HepG2 (cell line): ENCODE measurements around the gene PRKAR1B. TPM values are rescaled to one million over a fixed set of nuclear protein-coding genes. Genes with fewer than 3 reads are reported as not detected.
A peak's percentile ranks its signal among the peaks of the same experiment; 100 is the strongest.

Experiments used
- ATAC-seq: fragments of 200-7000 bp; cut with Tn5 transposase; 3 replicates; pipeline ENCODE4 v1.9.1; 2020; ENCODE audit warnings: mild to moderate bottlenecking, moderate library complexity
- BruUV-seq: library from RNA; stranded (reverse); fragments of 400-500 nt; replicated peaks from 2 replicates; lab custom pipeline; 2021; lab: Mats Ljungman, UMichigan
- CTCF ChIA-PET: fragments of 300-600 bp; formaldehyde crosslinking; extraction: SDS; loops from one replicate; lab custom pipeline; 2021; ENCODE audit warnings: low total read pairs, inconsistent platforms, low intra/inter-chr PET ratio; lab: Yijun Ruan, JAX
- POLR2A ChIA-PET: fragments of 350-600 bp; sonication (Branson Sonifier 250); formaldehyde crosslinking; loops from one replicate; lab custom pipeline; 2020; ENCODE audit warnings: antibody characterized with exemption, inconsistent platforms; lab: Yijun Ruan, JAX
- DNase-seq: peaks from one replicate; pipeline ENCODE4 v3.0.0-alpha.2; 2015; ENCODE audit warnings: low spot score
- FAIRE-seq: peaks from 3 replicates; lab custom pipeline; 2011; peaks lifted over from hg19 to GRCh38; lab: Jason Lieb, UNC
- H2AFZ ChIP-seq: one replicate; pipeline ENCODE4 v1.6.1; 2011; ENCODE audit warnings: low read length, inconsistent platforms
- H3K27ac ChIP-seq: fragments of 300-600 bp; 3 replicates; pipeline ENCODE4 v1.8.0; 2011; ENCODE audit warnings: mixed run types, mild to moderate bottlenecking, mixed read lengths, low read length, inconsistent platforms; ENCODE audit not compliant: insufficient read depth; ENCODE audit errors: extremely low read length
- H3K27me3 ChIP-seq, 2 experiments: fragments of 200-600 bp in 1 of 2; 2 replicates in 1 of 2; 3 replicates in 1 of 2; pipeline versions ENCODE4 v1.6.0 to v1.8.0; 2011; ENCODE audit warnings: low read length in 2 of 2, mild to moderate bottlenecking in 2 of 2, moderate library complexity in 2 of 2, inconsistent platforms in 1 of 2; ENCODE audit not compliant: insufficient read depth in 2 of 2, control insufficient read depth in 1 of 2
- H3K36me3 ChIP-seq, 2 experiments: fragments of 200-600 bp in 1 of 2; replicated peaks in 1 of 2; 2 replicates in 1 of 2; 3 replicates in 1 of 2; pipeline versions ENCODE4 v1.5.1 to v1.8.0; 2011; ENCODE audit warnings: low read length in 2 of 2, inconsistent platforms in 1 of 2; ENCODE audit not compliant: insufficient read depth in 2 of 2, control insufficient read depth in 1 of 2
- H3K4me1 ChIP-seq: 2 replicates; pipeline ENCODE4 v1.5.1; 2012; ENCODE audit warnings: low read length, inconsistent platforms; ENCODE audit not compliant: insufficient read depth
- H3K4me2 ChIP-seq: 2 replicates; pipeline ENCODE4 v1.6.0; 2011; ENCODE audit warnings: low read depth, low read length, inconsistent platforms
- H3K4me3 ChIP-seq, 3 experiments: fragments of 200-600 bp in 1 of 3; sonication (generic), shearing (Covaris generic) in 1 of 3; replicated peaks in 1 of 3; 2 replicates each; pipeline ENCODE4 v1.5.1; 2011 to 2016; ENCODE audit warnings: low read length in 3 of 3, inconsistent platforms in 2 of 3, low read depth in 2 of 3, mild to moderate bottlenecking in 2 of 3, control low read depth in 1 of 3, mixed read lengths in 1 of 3; ENCODE audit not compliant: insufficient read depth in 1 of 3
- H3K79me2 ChIP-seq: one replicate; pipeline ENCODE4 v1.6.1; 2011; ENCODE audit warnings: low read length, inconsistent platforms; ENCODE audit not compliant: insufficient read depth
- H3K9ac ChIP-seq: 2 replicates; pipeline ENCODE4 v1.6.0; 2011; ENCODE audit warnings: mild to moderate bottlenecking, low read depth, low read length, inconsistent platforms; ENCODE audit not compliant: insufficient read depth
- H3K9me3 ChIP-seq: 2 replicates; pipeline ENCODE4 v1.5.1; 2012; ENCODE audit warnings: mild to moderate bottlenecking, low read length
- H4K20me1 ChIP-seq: 2 replicates; pipeline ENCODE4 v1.6.0; 2011; ENCODE audit warnings: inconsistent platforms, mild to moderate bottlenecking, low read length, moderate library complexity; ENCODE audit not compliant: insufficient read depth
- AKNA ChIP-seq: sonication (generic); formaldehyde crosslinking; IDR thresholded peaks from 2 replicates; pipeline ENCODE4 v1.4.0; 2020; ENCODE audit warnings: missing genetic modification reagents, borderline replicate concordance
- HIC2 ChIP-seq: sonication (generic); formaldehyde crosslinking; IDR thresholded peaks from 2 replicates; pipeline ENCODE4 v1.9.0; 2022; ENCODE audit warnings: low read depth, missing genetic modification reagents
- ZMYM3 ChIP-seq: sonication (generic); formaldehyde crosslinking; IDR thresholded peaks from 2 replicates; pipeline ENCODE4 v1.5.1; 2020; ENCODE audit warnings: mild to moderate bottlenecking, missing genetic modification reagents
- ZNF331 ChIP-seq: sonication (generic); formaldehyde crosslinking; IDR thresholded peaks from 2 replicates; pipeline ENCODE4 v1.4.0; 2020; ENCODE audit warnings: missing genetic modification reagents
- WGBS: methylation state at CpG from one replicate; pipeline ENCODE4 v1.1.6; 2017; ENCODE audit warnings: low lambda C conversion rate; 5-methylcytosine and 5-hydroxymethylcytosine counted together
- in situ Hi-C: cut with HindIII; loops from 2 replicates; pipeline ENCODE4 v1.10.0; 2017; ENCODE audit warnings: low pct_unique_long_range_greater_than_20kb; ENCODE audit not compliant: extremely low pct_ligation_motif_present
- intact Hi-C: fragments of 100-400 bp; cut with micrococcal nuclease; formaldehyde crosslinking; loops from one replicate; pipeline ENCODE4 v1.10.0; 2022; ENCODE audit not compliant: unreplicated experiment
- polyA plus RNA-seq, 8 experiments: library from polyadenylated mRNA; depleted of rRNA in 3 of 8; stranded (reverse) in 7 of 8; unstranded in 1 of 8; fragments of >200 nt; fragmentation: Illumina TruSeq in 4 of 8; extraction: Trizol in 4 of 8; gene quantifications; 2 replicates each; pipeline versions ENCODE4 v1.2.1 to v1.2.3, GENCODE V29; 2011 to 2016; ENCODE audit warnings: low read depth in 4 of 8, missing spikeins in 1 of 8, mixed read lengths in 1 of 8; ENCODE audit not compliant: insufficient read depth in 1 of 8
- total RNA-seq, 5 experiments: library from RNA; depleted of rRNA; stranded (reverse); fragments of >200 nt; fragmentation: Illumina TruSeq; extraction: Trizol; gene quantifications; 2 replicates each; pipeline ENCODE4 v1.2.3, GENCODE V29; 2016; ENCODE audit warnings: low read depth in 1 of 5

Gene PRKAR1B
- total and polyA plus RNA-seq, 2 of the 13 experiments (the other 11 are each of a cell fraction or from before 2014, with no cell fraction given): 7.9 to 28.2 TPM

GRCh38 chr7:670501-671390 lies 56.3 kb downstream of the PRKAR1B start (continued):
- TF ChIP-seq AKNA (CRISPR knock-in tag) (no peak), HIC2 (no peak)

GRCh38 chr7:668958-669357 lies 58.1 kb downstream of the PRKAR1B start:
- no peak for FAIRE-seq
- CTCF ChIA-PET: no interaction called here
- WGBS: 98% methylated on average over 4 of the region's 4 CpGs

More at GRCh38 chr7:668958-669357, 58.1 kb downstream of the PRKAR1B start:
- intact Hi-C loops: no loop called here
- Histone ChIP-seq H4K20me1 (no peaks in the 10 kb centered on the region), H3K36me3 (peaks cover 2 to 9% of the 10 kb centered on the region in 2 experiments; a peak in 2 of 5 replicates), H3K4me2 (no peak overlapping the region), H3K9ac (no peak overlapping the region), H3K79me2 (no peaks in the 10 kb centered on the region), H2AFZ (no peak overlapping the region), H3K27ac (no peak overlapping the region), H3K4me3 (no peak overlapping the region), H3K27me3 (no peaks in the 10 kb centered on the region), H3K9me3 (no peaks in the 10 kb centered on the region), H3K4me1 (peaks cover 13% of the 10 kb centered on the region)
- TF ChIP-seq ZNF331 (CRISPR knock-in tag): no peak
- 0 out of 2 replicates have a peak, but pooled peaks have one; percentile 26 for TF ChIP-seq ZMYM3 (CRISPR knock-in tag)
- BruUV-seq: no TSS peak
- POLR2A ChIA-PET: interaction anchor here (0.5 kb wide), 1 partner anchor 193 kb away, joined by 3 read pairs; no protein-coding TSS in a partner anchor
- in situ Hi-C loops: no loop called here
- DNase-seq (no peak), ATAC-seq (no peak)
